Adrenal gland (tissue), 12 donors: ENCODE measurements around the gene CERS1. TPM values are rescaled to one million over a fixed set of nuclear protein-coding genes. Genes with fewer than 3 reads are reported as not detected.

Source experiments
- DNase-seq, 7 donors: peaks; one replicate each; pipeline ENCODE4 v3.0.0-alpha.2; 2019 to 2020
- H3K27ac ChIP-seq, 5 donors: fragments of 200-600 bp; sonication (generic) in 4 of 5; 1 replicate in 3 of 5; 2 replicates in 2 of 5; pipeline versions ENCODE4 v1.5.1 to v1.8.0; 2016 to 2020; ENCODE audit warnings: mild to moderate bottlenecking in 1 of 5
- H3K27me3 ChIP-seq: fragments of 200-600 bp; 2 replicates; pipeline ENCODE4 v1.8.0; 2021
- H3K36me3 ChIP-seq, 2 donors: fragments of 200-600 bp; replicated peaks in 1 of 2; 1 replicate in 1 of 2; 2 replicates in 1 of 2; pipeline versions ENCODE4 v1.5.1 to v1.8.0; 2018 to 2022
- H3K4me1 ChIP-seq, 2 donors: fragments of 200-600 bp; replicated peaks in 1 of 2; 1 replicate in 1 of 2; 2 replicates in 1 of 2; pipeline versions ENCODE4 v1.5.1 to v1.8.0; 2018 to 2021
- H3K4me3 ChIP-seq, 4 donors: fragments of 200-600 bp; sonication (generic) in 3 of 4; one replicate each; pipeline ENCODE4 v1.5.1; 2016 to 2018
- H3K9me3 ChIP-seq, 3 donors: fragments of 200-600 bp; sonication (generic) in 1 of 3; replicated peaks in 1 of 3; 1 replicate in 2 of 3; 2 replicates in 1 of 3; pipeline versions ENCODE4 v1.5.1 to v1.8.0; 2016 to 2021
- POLR2A ChIP-seq, 2 donors: fragments of 450-650 bp; IDR thresholded peaks; one replicate each; pipeline ENCODE4 v1.6.1; 2017; ENCODE audit warnings: antibody characterized with exemption in 2 of 2, mild to moderate bottlenecking in 2 of 2, moderate library complexity in 1 of 2
- WGBS, 4 donors: extraction: QIAGEN DNeasy Blood & Tissue Kit in 2 of 4; methylation state at CpG; one replicate each; pipeline versions ENCODE4 v1.1.5 to v1.1.7; 2013 to 2017; 5-methylcytosine and 5-hydroxymethylcytosine counted together
- intact Hi-C, 2 donors: fragments of 100-400 bp; cut with DNase I; formaldehyde crosslinking; loops; one replicate each; pipeline versions ENCODE4 v1.14.1 to v1.15.0; 2022 to 2023
- polyA plus RNA-seq, 3 donors: library from polyadenylated mRNA; stranded (reverse); fragments of 200-250 nt in 2 of 3; fragments of 350-450 nt in 1 of 3; fragmentation: Illumina TruSeq in 1 of 3; extraction: RNeasy Lipid Tissue Mini Kit (QIAGEN cat#74804) in 1 of 3; gene quantifications; one replicate each; pipeline ENCODE4 v1.2.3, GENCODE V29; 2013 to 2014
- total RNA-seq, 9 donors: library from RNA; depleted of rRNA in 4 of 9; stranded (reverse); fragments of >200 nt in 4 of 9; fragments of 120-200 nt in 1 of 9; fragmentation: NEBNext Ultra II Directional in 1 of 9; extraction: Animal tissue kit (Norgen Biotek cat#: 25700) in 1 of 9; gene quantifications; one replicate each; pipeline versions ENCODE4 v1.1.0 to v1.2.4, GENCODE V29; 2013 to 2023
- TF ChIP-seq, protein P1 (sequence below), 6 experiments: fragments of 450-650 bp in 4 of 6; fragments of 200-600 bp in 2 of 6; sonication (generic) in 1 of 6; IDR thresholded peaks; 1 replicate in 5 of 6; 2 replicates in 1 of 6; pipeline versions ENCODE4 v1.5.1 to v1.8.0; 2016 to 2021; ENCODE audit warnings: antibody characterized with exemption in 6 of 6, mild to moderate bottlenecking in 2 of 6, moderate library complexity in 1 of 6
- donor health status: healthy with polysubstance abuse.
- donor health status: Bipolar disorder and iron deficiency.
- donor health status: DM: yes; HTN: yes; CAD: no.
- donor health status: DM: no; HTN: no; CAD: no.
- donor health status: DM: no; HTN: no; CAD: no.
- donor health status: DM: yes; HTN: yes; CAD: no.

CERS1 gene
- total and polyA plus RNA-seq, 12 donors: 0.29 to 4.3 (median 1.8) TPM; not detected in 3

DNA sequence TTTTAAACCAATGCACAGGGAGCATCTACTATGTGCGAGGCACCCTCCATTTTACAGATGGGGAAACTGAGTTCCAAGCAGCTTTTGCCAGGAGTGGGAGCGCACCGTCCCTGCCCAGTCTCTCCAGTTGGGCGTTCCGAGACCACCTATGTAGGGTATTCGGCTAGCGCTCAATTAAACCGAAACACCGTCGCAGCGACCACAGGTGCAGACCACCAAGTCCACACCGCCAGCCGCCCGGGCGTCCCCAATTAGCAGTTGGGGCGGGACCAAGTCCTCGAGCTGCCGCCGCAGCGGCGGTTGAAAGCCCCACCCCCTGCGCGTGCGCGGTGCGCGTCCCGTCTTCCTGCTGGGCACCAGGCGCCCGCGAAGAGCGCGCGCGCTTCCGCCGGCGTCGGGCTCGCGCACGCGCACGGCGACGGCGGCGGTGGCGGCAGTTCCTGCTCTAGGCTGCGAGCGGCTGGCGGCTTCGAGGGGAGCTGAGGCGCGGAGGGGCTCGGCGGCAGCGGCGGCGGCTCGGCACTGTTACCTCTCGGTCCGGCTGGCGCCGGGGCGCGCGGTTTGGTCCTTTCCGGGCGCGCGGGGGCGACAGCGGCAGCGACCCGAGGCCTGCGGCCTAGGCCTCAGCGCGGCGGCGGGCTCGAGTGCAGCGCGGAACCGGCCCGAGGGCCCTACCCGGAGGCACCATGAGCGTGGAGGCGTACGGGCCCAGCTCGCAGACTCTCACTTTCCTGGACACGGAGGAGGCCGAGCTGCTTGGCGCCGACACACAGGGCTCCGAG is 64.2 kb downstream of the CERS1 start, which contains the start of gene UPF1:
UPF1 (plus strand) TSS at position 436 of the 782 bp plus-strand sequence; CDS start at position 687, 251 bp downstream.
- H3K9me3 ChIP-seq: no peaks in the 10 kb centered on the region
- 0 to 3% (median 1%) methylated on average over 13 to 96 of the region's 96 CpGs for WGBS, 4 donors
- peak within 1 kb of the TSS; percentile 44 to 96 (median 89) for H3K27ac ChIP-seq

GRCh38 chr19:18830488-18830887 is 65.5 kb downstream of the CERS1 start:
- intact Hi-C loops: no loop called here
- H3K27me3 ChIP-seq: no peaks in the 10 kb centered on the region

More for the DNA sequence above, 64.2 kb downstream of the CERS1 start, which contains the start of gene UPF1:
- peak; percentile 30 to 80 for TF ChIP-seq POLR2A (IDR thresholded peaks at IDR 0.05)
- TF ChIP-seq, protein P1, sequence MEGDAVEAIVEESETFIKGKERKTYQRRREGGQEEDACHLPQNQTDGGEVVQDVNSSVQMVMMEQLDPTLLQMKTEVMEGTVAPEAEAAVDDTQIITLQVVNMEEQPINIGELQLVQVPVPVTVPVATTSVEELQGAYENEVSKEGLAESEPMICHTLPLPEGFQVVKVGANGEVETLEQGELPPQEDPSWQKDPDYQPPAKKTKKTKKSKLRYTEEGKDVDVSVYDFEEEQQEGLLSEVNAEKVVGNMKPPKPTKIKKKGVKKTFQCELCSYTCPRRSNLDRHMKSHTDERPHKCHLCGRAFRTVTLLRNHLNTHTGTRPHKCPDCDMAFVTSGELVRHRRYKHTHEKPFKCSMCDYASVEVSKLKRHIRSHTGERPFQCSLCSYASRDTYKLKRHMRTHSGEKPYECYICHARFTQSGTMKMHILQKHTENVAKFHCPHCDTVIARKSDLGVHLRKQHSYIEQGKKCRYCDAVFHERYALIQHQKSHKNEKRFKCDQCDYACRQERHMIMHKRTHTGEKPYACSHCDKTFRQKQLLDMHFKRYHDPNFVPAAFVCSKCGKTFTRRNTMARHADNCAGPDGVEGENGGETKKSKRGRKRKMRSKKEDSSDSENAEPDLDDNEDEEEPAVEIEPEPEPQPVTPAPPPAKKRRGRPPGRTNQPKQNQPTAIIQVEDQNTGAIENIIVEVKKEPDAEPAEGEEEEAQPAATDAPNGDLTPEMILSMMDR (IDR thresholded peaks at IDR 0.05): peak in 1 of 6 experiments; percentile 27
- Histone ChIP-seq H3K36me3 (no peaks in the 10 kb centered on the region), H3K27me3 (no peaks in the 10 kb centered on the region), H3K4me3 (peak within 1 kb of the TSS; percentile 45 to 95 (median 76)), H3K4me1 (peaks cover 20 to 33% of the 10 kb centered on the region in 2 donors)
- DNase-seq: peak; percentile 89 to 96 (median 92)
- intact Hi-C loops: no loop called here

GRCh38 chr19:18828786-18829185 is 67.2 kb downstream of the CERS1 start:
- peaks cover 6 to 12% of the 10 kb centered on the region in 2 donors for H3K4me1 ChIP-seq
- intact Hi-C loops: no loop called here
- DNase-seq: no peak
- TF ChIP-seq, protein P1 (IDR thresholded peaks at IDR 0.05): no peak
- H3K27ac ChIP-seq: no peak overlapping the region
- no peaks in the 10 kb centered on the region for H3K9me3 ChIP-seq
- H3K36me3 ChIP-seq: no peaks in the 10 kb centered on the region
- no peaks in the 10 kb centered on the region for H3K27me3 ChIP-seq
- 52 to 61% (median 56%) methylated on average over 6 of the region's 6 CpGs for WGBS, 4 donors
- no peak overlapping the region for H3K4me3 ChIP-seq

More at GRCh38 chr19:18830488-18830887, 65.5 kb downstream of the CERS1 start:
- DNase-seq: no peak
- no peak overlapping the region for H3K27ac ChIP-seq
- no peaks in the 10 kb centered on the region for H3K36me3 ChIP-seq
- H3K9me3 ChIP-seq: no peaks in the 10 kb centered on the region
- no peak for TF ChIP-seq POLR2A (IDR thresholded peaks at IDR 0.05)
- TF ChIP-seq, protein P1 (IDR thresholded peaks at IDR 0.05): no peak
- 75 to 88% (median 86%) methylated on average over 2 of the region's 2 CpGs for WGBS, 4 donors
- H3K4me3 ChIP-seq: no peak overlapping the region
- peaks cover 20 to 22% of the 10 kb centered on the region in 2 donors for H3K4me1 ChIP-seq

Other genes with a start within 250 kb of the CERS1 start
- 10 to 100 TPM in 6 of 9 donors, 1 to 10 TPM in 3; 3.1 to 22.5 (median 10.2) TPM for gene CRTC1, start 212.5 kb downstream of the CERS1 start, total RNA-seq
- gene CRTC1, start 212.5 kb downstream of the CERS1 start, polyA plus RNA-seq: 10 to 100 TPM in 2 of 3 donors, 1 to 10 TPM in 1; 4.6 to 38.1 (median 18.1) TPM
- gene COMP, start 104.9 kb downstream of the CERS1 start, total RNA-seq: under 1 TPM in 1 of 9 donors, not detected in 8; 0.11 TPM
- gene COMP, start 104.9 kb downstream of the CERS1 start, polyA plus RNA-seq: under 1 TPM in 2 of 3 donors, not detected in 1; 0.16 to 0.17 TPM
- 100 to 1,000 TPM in 1 of 9 donors, 10 to 100 TPM in 8; 31.1 to 141 (median 78.7) TPM for gene UPF1, start 64.2 kb downstream of the CERS1 start, total RNA-seq
- 10 to 100 TPM; 27.6 to 80.8 (median 55.1) TPM for gene UPF1, start 64.2 kb downstream of the CERS1 start, polyA plus RNA-seq
- 100 to 1,000 TPM; 208 to 400 (median 306) TPM for gene COPE, start 23.2 kb upstream of the CERS1 start, total RNA-seq
- gene COPE, start 23.2 kb upstream of the CERS1 start, polyA plus RNA-seq: 100 to 1,000 TPM in 2 of 3 donors, 10 to 100 TPM in 1; 45.1 to 298 (median 245) TPM
- 10 to 100 TPM; 29.1 to 53.1 (median 46.4) TPM for gene DDX49, start 23.6 kb upstream of the CERS1 start, total RNA-seq
- gene DDX49, start 23.6 kb upstream of the CERS1 start, polyA plus RNA-seq: 100 to 1,000 TPM in 1 of 3 donors, 10 to 100 TPM in 2; 35.9 to 105 (median 88.9) TPM
- 10 to 100 TPM; 20.7 to 97.1 (median 34.1) TPM for gene HOMER3, start 45.1 kb upstream of the CERS1 start, total RNA-seq
- gene HOMER3, start 45.1 kb upstream of the CERS1 start, polyA plus RNA-seq: 100 to 1,000 TPM in 1 of 3 donors, 10 to 100 TPM in 2; 13.9 to 130 (median 43.2) TPM
- 10 to 100 TPM; 22.0 to 87.6 (median 49.9) TPM for gene SUGP2, start 137.4 kb upstream of the CERS1 start, total RNA-seq
- gene SUGP2, start 137.4 kb upstream of the CERS1 start, polyA plus RNA-seq: 100 to 1,000 TPM in 2 of 3 donors, 10 to 100 TPM in 1; 39.6 to 291 (median 176) TPM
- gene ARMC6, start 137.4 kb upstream of the CERS1 start, total RNA-seq: 10 to 100 TPM; 16.7 to 31.5 (median 26.7) TPM
- 10 to 100 TPM; 26.5 to 39.3 (median 38.5) TPM for gene ARMC6, start 137.4 kb upstream of the CERS1 start, polyA plus RNA-seq
- 10 to 100 TPM in 7 of 9 donors, 1 to 10 TPM in 2; 5.7 to 14.3 (median 12.6) TPM for gene SLC25A42, start 167.8 kb upstream of the CERS1 start, total RNA-seq
- gene SLC25A42, start 167.8 kb upstream of the CERS1 start, polyA plus RNA-seq: 10 to 100 TPM in 1 of 3 donors, 1 to 10 TPM in 2; 6.2 to 11.9 (median 10.0) TPM
- 10 to 100 TPM; 27.0 to 83.8 (median 37.7) TPM for gene TMEM161A, start 242.3 kb upstream of the CERS1 start, total RNA-seq
- gene TMEM161A, start 242.3 kb upstream of the CERS1 start, polyA plus RNA-seq: 10 to 100 TPM in 2 of 3 donors, 1 to 10 TPM in 1; 5.5 to 52.8 (median 44.4) TPM